ENCODE measurements around the gene PDP2.

Gene PDP2

DNA sequence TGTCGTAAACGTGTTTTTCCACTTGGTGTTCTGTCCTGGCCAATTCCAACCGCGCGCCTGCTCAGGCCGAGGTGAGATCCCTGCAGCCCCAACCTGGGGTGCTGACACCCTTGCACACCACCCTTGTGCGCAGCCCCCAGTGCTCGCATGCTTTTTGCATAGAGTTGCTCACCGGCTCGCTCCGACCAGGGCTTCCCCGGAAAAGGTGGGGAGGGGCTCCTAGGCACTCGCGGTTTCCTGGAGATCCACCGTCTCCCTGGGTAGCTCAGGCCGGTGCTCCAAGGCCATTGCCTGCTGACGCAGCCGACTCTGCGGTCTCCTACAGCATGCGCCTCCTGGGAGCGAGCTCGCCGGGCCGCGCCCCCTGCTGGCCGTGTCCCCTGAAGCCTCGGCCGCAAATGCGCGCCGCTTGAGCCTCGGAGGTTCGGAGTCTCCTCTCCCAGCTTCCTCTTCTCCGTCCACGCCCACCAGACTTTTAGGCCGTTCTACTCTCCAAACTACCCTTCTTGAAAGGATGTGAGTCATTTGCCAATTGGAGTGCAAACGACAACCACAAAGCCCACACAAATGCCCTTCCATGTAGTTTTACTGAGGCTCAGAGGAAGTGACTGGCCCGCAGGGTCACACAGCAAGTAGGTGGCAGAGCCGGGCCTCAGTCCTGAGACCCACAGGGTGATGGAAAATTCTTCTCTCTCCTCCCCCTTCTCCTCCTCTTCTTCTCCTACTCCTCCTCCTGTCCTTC is 7.2 kb upstream of the PDP2 start:
- Histone ChIP-seq H3K9ac (peak overlapping the region in 9 of 11 experiments; percentile 1 to 67 (median 33); a peak in 9 of 22 replicates), H3K4me1 (peaks cover 39 to 65% (median 54%) of the 10 kb centered on the region in 10 experiments), H3K27me3 (peaks cover 0 to 17% (median 0%) of the 10 kb centered on the region in 11 experiments; a peak in 6 of 22 replicates), H4K20me1 (0 out of 22 replicates have a peak, but pooled peaks cover 0 to 10% (median 0%) of the 10 kb centered on the region in 11 experiments), H3K9me3 (replicated peaks in 1 of 11) (peaks cover 8 to 21% (median 11%) of the 10 kb centered on the region in 11 experiments; a peak in 20 of 22 replicates), H3K36me3 (no peaks in the 10 kb centered on the region), H3K4me2 (peak overlapping the region; percentile 73 to 98 (median 93)), H3K27ac (peak overlapping the region in 5 of 11 experiments; percentile 22 to 60 (median 41); a peak in 9 of 22 replicates), H3K4me3 (peak overlapping the region; percentile 24 to 59 (median 42); a peak in 15 of 20 replicates)
- TF ChIP-seq Cebpa-rat (IDR thresholded peaks at IDR 0.05): peak in 1 of 11 experiments; percentile 23; a peak in 1 of 22 replicates

GRCh38 chr16:66873685-66874055 is 6.6 kb upstream of the PDP2 start:
- Histone ChIP-seq H3K4me2 (no peak overlapping the region), H3K9ac (no peak overlapping the region), H3K27me3 (peaks cover 0 to 17% (median 0%) of the 10 kb centered on the region in 11 experiments; a peak in 6 of 22 replicates), H4K20me1 (0 out of 22 replicates have a peak, but pooled peaks cover 0 to 10% (median 0%) of the 10 kb centered on the region in 11 experiments), H3K36me3 (no peaks in the 10 kb centered on the region), H3K9me3 (replicated peaks in 1 of 11) (peaks cover 8 to 21% (median 11%) of the 10 kb centered on the region in 11 experiments; a peak in 20 of 22 replicates), H3K4me1 (peaks cover 45 to 70% (median 60%) of the 10 kb centered on the region in 10 experiments), H3K4me3 (no peak overlapping the region), H3K27ac (peak overlapping the region in 1 of 11 experiments; percentile 95; a peak in 2 of 22 replicates)
- no peak for TF ChIP-seq Cebpa-rat (IDR thresholded peaks at IDR 0.05)

GRCh38 chr16:66874079-66874775 is 6.1 kb upstream of the PDP2 start:
- peaks cover 48 to 76% (median 65%) of the 10 kb centered on the region in 10 experiments for H3K4me1 ChIP-seq
- peak overlapping the region; percentile 37 to 97 (median 60) for H3K4me2 ChIP-seq
- H3K9me3 ChIP-seq (replicated peaks in 1 of 11): peaks cover 8 to 21% (median 11%) of the 10 kb centered on the region in 11 experiments; a peak in 20 of 22 replicates
- H3K9ac ChIP-seq: peak overlapping the region in 7 of 11 experiments; percentile 3 to 69 (median 55); a peak in 11 of 22 replicates
- TF ChIP-seq Cebpa-rat (IDR thresholded peaks at IDR 0.05): no peak
- 0 out of 22 replicates have a peak, but pooled peaks cover 0 to 10% (median 0%) of the 10 kb centered on the region in 11 experiments for H4K20me1 ChIP-seq
- no peak overlapping the region for H3K4me3 ChIP-seq
- peaks cover 0 to 17% (median 0%) of the 10 kb centered on the region in 11 experiments; a peak in 6 of 22 replicates for H3K27me3 ChIP-seq
- no peaks in the 10 kb centered on the region for H3K36me3 ChIP-seq
- H3K27ac ChIP-seq: peak overlapping the region in 10 of 11 experiments; percentile 12 to 95 (median 50); a peak in 16 of 22 replicates

GRCh38 chr16:66878067-66878466 is 2.2 kb upstream of the PDP2 start:
- Histone ChIP-seq H4K20me1 (peaks cover 0 to 21% (median 17%) of the 10 kb centered on the region in 11 experiments; a peak in 15 of 22 replicates), H3K4me1 (peaks cover 52 to 85% (median 81%) of the 10 kb centered on the region in 10 experiments), H3K9me3 (replicated peaks in 1 of 11) (peaks cover 8 to 21% (median 11%) of the 10 kb centered on the region in 11 experiments; a peak in 20 of 22 replicates), H3K36me3 (peaks cover 0 to 6% (median 4%) of the 10 kb centered on the region in 11 experiments; a peak in 8 of 22 replicates), H3K4me2 (peak overlapping the region; percentile 55 to 99 (median 83)), H3K4me3 (peak overlapping the region in 3 of 10 experiments; percentile 21 to 45 (median 32); a peak in 4 of 20 replicates), H3K9ac (peak overlapping the region in 6 of 11 experiments; percentile 25 to 82 (median 76); a peak in 10 of 22 replicates), H3K27me3 (0 out of 22 replicates have a peak, but pooled peaks cover 0 to 4% (median 0%) of the 10 kb centered on the region in 11 experiments), H3K27ac (peak overlapping the region in 8 of 11 experiments; percentile 53 to 95 (median 82); a peak in 16 of 22 replicates)
- TF ChIP-seq Cebpa-rat (IDR thresholded peaks at IDR 0.05): peak in 5 of 11 experiments; percentile 45 to 84 (median 59); a peak in 6 of 22 replicates

DNA sequence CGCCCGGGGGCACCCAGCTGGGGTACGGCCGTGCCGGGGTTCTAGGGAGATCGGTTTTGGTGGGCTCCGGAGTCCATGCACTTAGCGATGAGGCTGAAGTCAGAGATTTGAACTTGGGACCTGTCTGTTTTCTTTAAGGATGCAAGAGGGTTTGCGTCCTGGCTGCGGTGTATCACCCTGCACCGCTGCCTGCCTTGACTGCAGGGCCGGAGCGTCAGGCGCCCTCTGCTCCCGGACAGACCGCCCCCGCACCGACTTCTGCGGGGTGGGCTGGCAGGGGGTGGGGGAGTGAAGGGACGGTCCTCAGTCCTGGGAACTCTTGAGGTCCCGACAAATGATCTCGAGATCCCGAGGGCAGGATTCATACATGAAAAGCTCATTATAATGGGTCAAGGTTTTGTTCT is 701 bp downstream of the PDP2 start:
- no peaks in the 10 kb centered on the region for H3K27me3 ChIP-seq
- peaks cover 7 to 20% (median 11%) of the 10 kb centered on the region in 11 experiments; a peak in 20 of 22 replicates for H3K9me3 ChIP-seq (replicated peaks in 1 of 11)
- H3K27ac ChIP-seq: peak overlapping the region; percentile 46 to 95 (median 81); a peak in 21 of 22 replicates
- peak overlapping the region; percentile 69 to 98 (median 90) for H3K4me3 ChIP-seq
- H4K20me1 ChIP-seq: peaks cover 4 to 50% (median 34%) of the 10 kb centered on the region in 11 experiments; a peak in 20 of 22 replicates
- peak overlapping the region; percentile 81 to 99 (median 97) for H3K4me2 ChIP-seq
- no peak for TF ChIP-seq Cebpa-rat (IDR thresholded peaks at IDR 0.05)
- H3K9ac ChIP-seq: peak overlapping the region; percentile 78 to 95 (median 86)
- peaks cover 33 to 90% (median 84%) of the 10 kb centered on the region in 10 experiments for H3K4me1 ChIP-seq
- H3K36me3 ChIP-seq: peaks cover 19 to 36% (median 27%) of the 10 kb centered on the region in 11 experiments

GRCh38 chr16:66881560-66881959 is 1.2 kb downstream of the PDP2 start:
- Histone ChIP-seq H3K4me3 (peak overlapping the region; percentile 69 to 98 (median 90)), H4K20me1 (peaks cover 4 to 56% (median 39%) of the 10 kb centered on the region in 11 experiments; a peak in 20 of 22 replicates)
- no peak for TF ChIP-seq Cebpa-rat (IDR thresholded peaks at IDR 0.05)

DNA sequence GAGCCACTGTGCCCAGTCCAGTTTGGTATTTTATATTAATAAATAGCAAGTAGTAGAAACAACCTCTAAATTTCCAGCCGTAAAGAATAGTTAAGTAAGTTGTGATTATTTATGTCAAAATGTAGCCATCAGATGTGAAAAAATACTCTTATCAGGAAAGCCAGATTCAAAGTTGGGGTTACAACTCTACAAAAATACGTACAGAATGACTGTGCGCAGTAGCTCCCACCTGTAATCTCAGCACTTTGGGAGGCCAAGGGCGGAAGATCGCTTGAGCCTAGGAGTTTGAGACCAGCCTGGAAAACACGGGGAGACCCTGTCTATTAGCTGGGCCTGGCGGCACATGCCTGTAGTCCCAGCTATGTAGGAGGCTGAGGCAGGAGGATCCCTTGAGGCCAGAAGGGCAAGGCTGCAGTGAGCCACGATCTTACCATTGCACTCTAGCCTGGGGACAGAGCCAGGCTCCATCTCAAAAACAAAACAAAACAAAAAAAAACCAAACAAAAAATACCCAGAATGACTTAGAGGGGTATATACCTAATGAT is 1.7 kb downstream of the PDP2 start:
- Histone ChIP-seq H3K9me3 (replicated peaks in 1 of 11) (peaks cover 0 to 10% (median under 1%) of the 10 kb centered on the region in 11 experiments; a peak in 6 of 22 replicates), H3K36me3 (peaks cover 24 to 46% (median 37%) of the 10 kb centered on the region in 11 experiments), H3K4me2 (peak overlapping the region; percentile 81 to 99 (median 97)), H3K27me3 (no peaks in the 10 kb centered on the region), H3K4me3 (peak overlapping the region in 6 of 10 experiments; percentile 69 to 98 (median 90); a peak in 12 of 20 replicates), H3K4me1 (peaks cover 33 to 95% (median 83%) of the 10 kb centered on the region in 10 experiments), H3K27ac (no peak overlapping the region), H3K9ac (peak overlapping the region in 6 of 11 experiments; percentile 81 to 95 (median 88); a peak in 7 of 22 replicates), H4K20me1 (peaks cover 4 to 61% (median 44%) of the 10 kb centered on the region in 11 experiments; a peak in 20 of 22 replicates)
- TF ChIP-seq Cebpa-rat (IDR thresholded peaks at IDR 0.05): no peak

More at GRCh38 chr16:66881560-66881959, 1.2 kb downstream of the PDP2 start:
- Histone ChIP-seq H3K4me2 (peak overlapping the region; percentile 81 to 99 (median 97)), H3K27me3 (no peaks in the 10 kb centered on the region), H3K27ac (peak overlapping the region in 3 of 11 experiments; percentile 85 to 95 (median 92); a peak in 3 of 22 replicates), H3K9ac (peak overlapping the region; percentile 78 to 95 (median 86); a peak in 18 of 22 replicates), H3K9me3 (replicated peaks in 1 of 11) (peaks cover 2 to 15% (median 5%) of the 10 kb centered on the region in 11 experiments; a peak in 20 of 22 replicates), H3K4me1 (peaks cover 33 to 94% (median 82%) of the 10 kb centered on the region in 10 experiments), H3K36me3 (peaks cover 22 to 41% (median 32%) of the 10 kb centered on the region in 11 experiments)

Measured in BLaER1 treated with 17β-estradiol and CSF1 and Interleukin-3, amounts not matched to agents 10 nM and 100 nM (cell line).